CD4-positive, alpha-beta T cell (primary cell): Measurements from ENCODE around the gene ZNF451. TPM values are rescaled to one million over a fixed set of nuclear protein-coding genes. Genes with fewer than 3 reads are reported as not detected.

Experiments
- ATAC-seq: fragments of 200-7000 bp; cut with Tn5 transposase; one replicate; pipeline ENCODE4 v1.10.0; 2022; ENCODE audit warnings: mild to moderate bottlenecking; ENCODE audit not compliant: poor library complexity
- CTCF ChIA-PET: fragments of 350-600 bp; sonication (Branson Sonifier 250); formaldehyde crosslinking; loops from one replicate; lab custom pipeline; 2021; ENCODE audit warnings: antibody characterized with exemption, inconsistent platforms; lab: Charles Lee
- POLR2A ChIA-PET: fragments of 350-600 bp; sonication (Branson Sonifier 250); formaldehyde crosslinking; loops from one replicate; lab custom pipeline; 2021; ENCODE audit warnings: antibody characterized with exemption, inconsistent platforms; lab: Charles Lee
- DNase-seq, 14 experiments: peaks; one replicate each; pipeline ENCODE4 v3.0.0-alpha.2; 2013 to 2020; ENCODE audit warnings: mixed read lengths in 2 of 14
- H3K27ac ChIP-seq, 2 donors: one replicate each; pipeline versions ENCODE4 v1.5.1 to v1.7.0; 2013; ENCODE audit warnings: low read length in 2 of 2, low read depth in 1 of 2, mild to moderate bottlenecking in 1 of 2
- H3K27me3 ChIP-seq, 2 experiments: 1 replicate in 1 of 2; 2 replicates in 1 of 2; pipeline versions ENCODE4 v1.6.1 to v1.7.0; 2013; ENCODE audit warnings: low read length in 2 of 2, control low read depth in 1 of 2, mild to moderate bottlenecking in 1 of 2, moderate library complexity in 1 of 2; ENCODE audit not compliant: insufficient read depth in 2 of 2, control insufficient read depth in 1 of 2
- H3K36me3 ChIP-seq: one replicate; pipeline ENCODE4 v1.6.1; 2013; ENCODE audit warnings: low read length, control low read depth; ENCODE audit not compliant: insufficient read depth
- H3K4me1 ChIP-seq: one replicate; pipeline ENCODE4 v1.6.1; 2013; ENCODE audit warnings: low read length, control low read depth; ENCODE audit not compliant: insufficient read depth
- H3K4me3 ChIP-seq: one replicate; pipeline ENCODE4 v1.5.1; 2013; ENCODE audit warnings: mild to moderate bottlenecking, low read length, moderate library complexity
- H3K9me3 ChIP-seq, 2 experiments: 1 replicate in 1 of 2; 2 replicates in 1 of 2; pipeline versions ENCODE4 v1.6.1 to v1.7.0; 2013; ENCODE audit warnings: low read length in 2 of 2, mild to moderate bottlenecking in 2 of 2, control low read depth in 1 of 2, moderate library complexity in 1 of 2; ENCODE audit not compliant: control insufficient read depth in 1 of 2, insufficient read depth in 1 of 2
- H3K27ac Mint-ChIP-seq: one replicate; pipeline ENCODE4 v1.8.0; 2020; ENCODE audit warnings: mixed read lengths
- H3K27me3 Mint-ChIP-seq: one replicate; pipeline ENCODE4 v1.8.0; 2021; ENCODE audit warnings: mixed read lengths
- H3K36me3 Mint-ChIP-seq: one replicate; pipeline ENCODE4 v1.8.0; 2021; ENCODE audit warnings: low read depth, mixed read lengths
- H3K4me1 Mint-ChIP-seq: one replicate; pipeline ENCODE4 v1.8.0; 2021; ENCODE audit warnings: low read depth, mixed read lengths
- H3K4me3 Mint-ChIP-seq: one replicate; pipeline ENCODE4 v1.8.0; 2020; ENCODE audit warnings: mild to moderate bottlenecking, mixed read lengths
- H3K9me3 Mint-ChIP-seq: one replicate; pipeline ENCODE4 v1.8.0; 2020; ENCODE audit warnings: mixed read lengths
- intact Hi-C, 2 experiments: fragments of 100-400 bp; cut with DNase I in 1 of 2; cut with micrococcal nuclease in 1 of 2; formaldehyde crosslinking; loops; one replicate each; pipeline versions ENCODE4 v1.15.1 to v1.9.0; 2023 to 2025; cut with DNase I, micrococcal nuclease
- total RNA-seq, 174 experiments: library from RNA in 2 of 174; stranded (reverse) in 2 of 174; gene quantifications; one replicate each; pipeline ENCODE4 v1.2.3 and lab custom pipeline; 2021 to 2026
- TF ChIP-seq, protein P1 (sequence below): fragments of 200-600 bp; IDR thresholded peaks from one replicate; pipeline ENCODE4 v1.8.0; 2022; ENCODE audit warnings: antibody characterized with exemption, mild to moderate bottlenecking

Gene ZNF451
- total RNA-seq, 2 experiments from 2014 or later: 124 to 132 TPM

DNA sequence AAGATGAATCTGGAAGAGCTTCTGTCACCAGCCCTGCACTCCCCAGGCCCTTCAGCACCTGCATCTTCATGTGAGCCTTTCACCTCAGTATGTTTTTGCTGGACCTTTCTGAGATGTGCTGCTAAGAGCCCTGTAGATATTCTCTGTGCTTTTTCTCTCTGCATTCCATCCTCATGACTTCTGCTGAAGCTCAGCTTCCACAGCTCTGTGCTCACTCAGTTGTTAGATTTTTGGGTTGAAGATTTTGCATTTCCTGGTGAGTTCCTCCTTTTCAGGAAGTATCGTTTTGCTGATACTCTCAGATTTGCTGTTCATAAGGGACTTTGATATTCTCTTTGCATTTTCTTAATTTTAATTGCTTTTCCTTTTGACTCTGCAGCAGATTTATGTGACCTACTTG is 25.2 kb upstream of the ZNF451 start:
- H3K4me3 Mint-ChIP-seq: no peak overlapping the region
- H3K9me3 ChIP-seq: no peaks in the 10 kb centered on the region
- ATAC-seq (no peak), DNase-seq (no peak)
- H3K27me3 Mint-ChIP-seq: no peaks in the 10 kb centered on the region
- H3K36me3 ChIP-seq: peaks cover 16% of the 10 kb centered on the region
- no peak overlapping the region for H3K27ac ChIP-seq
- no peaks in the 10 kb centered on the region for H3K4me1 ChIP-seq
- H3K36me3 Mint-ChIP-seq: peaks cover 55% of the 10 kb centered on the region
- POLR2A ChIA-PET: interaction anchor here (0.7 kb wide), 1 partner anchor 19 kb away, joined by 3 read pairs; no protein-coding TSS in a partner anchor
- no peaks in the 10 kb centered on the region for H3K9me3 Mint-ChIP-seq
- CTCF ChIA-PET: interaction anchor here (0.8 kb wide), 1 partner anchor 30 kb away, joined by 3 read pairs; no protein-coding TSS in a partner anchor
- TF ChIP-seq, protein P1, sequence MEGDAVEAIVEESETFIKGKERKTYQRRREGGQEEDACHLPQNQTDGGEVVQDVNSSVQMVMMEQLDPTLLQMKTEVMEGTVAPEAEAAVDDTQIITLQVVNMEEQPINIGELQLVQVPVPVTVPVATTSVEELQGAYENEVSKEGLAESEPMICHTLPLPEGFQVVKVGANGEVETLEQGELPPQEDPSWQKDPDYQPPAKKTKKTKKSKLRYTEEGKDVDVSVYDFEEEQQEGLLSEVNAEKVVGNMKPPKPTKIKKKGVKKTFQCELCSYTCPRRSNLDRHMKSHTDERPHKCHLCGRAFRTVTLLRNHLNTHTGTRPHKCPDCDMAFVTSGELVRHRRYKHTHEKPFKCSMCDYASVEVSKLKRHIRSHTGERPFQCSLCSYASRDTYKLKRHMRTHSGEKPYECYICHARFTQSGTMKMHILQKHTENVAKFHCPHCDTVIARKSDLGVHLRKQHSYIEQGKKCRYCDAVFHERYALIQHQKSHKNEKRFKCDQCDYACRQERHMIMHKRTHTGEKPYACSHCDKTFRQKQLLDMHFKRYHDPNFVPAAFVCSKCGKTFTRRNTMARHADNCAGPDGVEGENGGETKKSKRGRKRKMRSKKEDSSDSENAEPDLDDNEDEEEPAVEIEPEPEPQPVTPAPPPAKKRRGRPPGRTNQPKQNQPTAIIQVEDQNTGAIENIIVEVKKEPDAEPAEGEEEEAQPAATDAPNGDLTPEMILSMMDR: no peak
- H3K4me1 Mint-ChIP-seq: peaks cover 4% of the 10 kb centered on the region
- H3K27me3 ChIP-seq: no peaks in the 10 kb centered on the region
- H3K4me3 ChIP-seq: no peak overlapping the region
- intact Hi-C loops: no loop called here
- H3K27ac Mint-ChIP-seq: no peak overlapping the region

GRCh38 chr6:57068061-57068460 is 21.9 kb upstream of the ZNF451 start:
- Mint-ChIP-seq H3K27me3 (no peaks in the 10 kb centered on the region), H3K36me3 (peaks cover 32% of the 10 kb centered on the region), H3K4me3 (no peak overlapping the region), H3K27ac (no peak overlapping the region), H3K4me1 (peaks cover 4% of the 10 kb centered on the region), H3K9me3 (no peaks in the 10 kb centered on the region)
- H3K9me3 ChIP-seq: no peaks in the 10 kb centered on the region
- peaks cover 5% of the 10 kb centered on the region for H3K36me3 ChIP-seq
- no peak overlapping the region for H3K27ac ChIP-seq
- TF ChIP-seq, protein P1: no peak
- intact Hi-C loops: no loop called here
- H3K4me1 ChIP-seq: no peaks in the 10 kb centered on the region
- H3K27me3 ChIP-seq: no peaks in the 10 kb centered on the region
- DNase-seq: no peak
- ATAC-seq: no peak
- ChIA-PET POLR2A (no interaction called here), CTCF (no interaction called here)
- no peak overlapping the region for H3K4me3 ChIP-seq

DNA sequence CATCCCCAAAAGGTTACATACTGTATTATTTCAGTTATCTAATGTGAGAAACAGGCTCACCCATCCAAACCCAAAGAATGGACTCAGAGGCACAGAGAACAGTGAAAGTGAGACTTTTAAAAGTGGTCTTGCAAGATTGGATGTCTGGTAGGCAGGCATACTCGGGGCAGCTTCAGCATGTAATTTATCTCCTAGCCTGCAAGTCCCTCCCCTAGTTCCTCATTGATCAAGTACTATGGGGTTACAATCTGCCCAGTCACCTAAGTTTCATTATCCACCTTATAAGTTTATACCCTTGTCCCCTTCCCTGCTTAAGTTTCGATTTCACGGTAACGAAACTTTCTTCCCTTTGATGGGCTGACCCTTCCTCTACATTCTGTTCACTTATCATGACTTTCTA is 20.8 kb upstream of the ZNF451 start:
- H3K9me3 ChIP-seq: no peaks in the 10 kb centered on the region
- no peak overlapping the region for H3K4me3 Mint-ChIP-seq
- no peaks in the 10 kb centered on the region for H3K9me3 Mint-ChIP-seq
- DNase-seq (no peak), ATAC-seq (no peak)
- no peaks in the 10 kb centered on the region for H3K27me3 ChIP-seq
- intact Hi-C loops: no loop called here
- no peak overlapping the region for H3K27ac ChIP-seq
- H3K4me1 Mint-ChIP-seq: peaks cover 4% of the 10 kb centered on the region
- ChIA-PET POLR2A (no interaction called here), CTCF (no interaction called here)
- TF ChIP-seq, protein P1: no peak
- H3K4me3 ChIP-seq: no peak overlapping the region
- H3K27ac Mint-ChIP-seq: no peak overlapping the region
- peaks cover 29% of the 10 kb centered on the region for H3K36me3 Mint-ChIP-seq
- no peaks in the 10 kb centered on the region for H3K27me3 Mint-ChIP-seq
- peaks cover 5% of the 10 kb centered on the region for H3K36me3 ChIP-seq
- H3K4me1 ChIP-seq: no peaks in the 10 kb centered on the region
